ENCODE results near the gene RNF114. TPM values are rescaled to one million over a fixed set of nuclear protein-coding genes. Genes with fewer than 3 reads are reported as not detected.

RNF114 gene
- total and polyA plus RNA-seq, 2 donors (not counting 1 experiment from before 2014, with no cell fraction given): 65.2 to 70.2 TPM

- Histone ChIP-seq H3K36me3 (ENCODE audit: control insufficient read depth, insufficient read depth, low read length) (no peaks in the 10 kb centered on the region), H2AFZ (ENCODE audit: low read length) (no peak overlapping the region), H3K4me2 (ENCODE audit: extremely low read depth, insufficient read depth, low read length) (no peak overlapping the region), H3K79me2 (ENCODE audit: control insufficient read depth, insufficient read depth, low read length) (peaks cover 7% of the 10 kb centered on the region), H4K20me1 (ENCODE audit: control insufficient read depth, extremely low read depth, insufficient read depth, low read length) (no peaks in the 10 kb centered on the region), H3K4me3 (replicated peaks in 1 of 4; ENCODE audit: control extremely low read depth in 1 of 4, insufficient read depth in 1 of 4, low read depth in 3 of 4, low read length in 4 of 4) (no peak overlapping the region), H3K4me1 (ENCODE audit: control insufficient read depth, extremely low read depth, insufficient read depth, low read length) (peaks cover 2% of the 10 kb centered on the region), H3K27me3 (ENCODE audit: control insufficient read depth, insufficient read depth, low read length) (no peaks in the 10 kb centered on the region), H3K27ac (ENCODE audit: insufficient read depth, low read length) (no peak overlapping the region), H3K9ac (ENCODE audit: insufficient read depth, low read length) (no peak overlapping the region), H3K9me3 (ENCODE audit: control insufficient read depth, insufficient read depth, low read depth, low read length) (no peaks in the 10 kb centered on the region)
- TF ChIP-seq CTCF (conservative IDR thresholded peaks at IDR 0.05 in 1 of 2, IDR thresholded peaks at IDR 0.05 in 1 of 2; ENCODE audit: low read depth in 1 of 2, low read length in 2 of 2) (no peak), EZH2 (IDR thresholded peaks at IDR 0.05; ENCODE audit: low read length, missing control alignments) (no peak)
- DNase-seq (ENCODE audit: low read depth in 2 of 2): no peak
Observed at GRCh38 chr20:49919461-49919860, 16.7 kb upstream of the RNF114 start.

DNA sequence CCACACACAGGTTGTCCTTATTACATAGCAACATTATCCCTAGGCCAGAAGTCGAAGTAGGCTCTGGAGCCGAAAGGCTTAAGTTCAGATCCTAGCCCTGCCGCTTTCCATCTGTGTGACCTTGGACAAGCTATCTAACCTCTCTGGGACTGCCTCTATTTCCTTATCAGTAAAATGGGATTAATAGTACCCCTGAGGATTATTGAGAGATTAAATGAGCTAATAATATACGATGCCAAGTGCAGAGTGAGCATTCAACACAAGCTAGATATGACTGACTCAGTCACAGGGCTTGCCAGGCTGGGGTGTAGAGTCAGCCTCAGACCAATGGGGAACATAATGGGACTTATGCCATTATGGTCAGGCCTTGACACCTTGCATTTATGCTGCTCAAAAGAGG, 11.9 kb upstream of the RNF114 start:
- H2AFZ ChIP-seq (ENCODE audit: low read length): no peak overlapping the region
- H3K9ac ChIP-seq (ENCODE audit: insufficient read depth, low read length): no peak overlapping the region
- no peak for TF ChIP-seq CTCF (conservative IDR thresholded peaks at IDR 0.05 in 1 of 2, IDR thresholded peaks at IDR 0.05 in 1 of 2; ENCODE audit: low read depth in 1 of 2, low read length in 2 of 2)
- no peak for TF ChIP-seq EZH2 (IDR thresholded peaks at IDR 0.05; ENCODE audit: low read length, missing control alignments)
- no peaks in the 10 kb centered on the region for H3K27me3 ChIP-seq (ENCODE audit: control insufficient read depth, insufficient read depth, low read length)
- no peak overlapping the region for H3K4me3 ChIP-seq (replicated peaks in 1 of 4; ENCODE audit: control extremely low read depth in 1 of 4, insufficient read depth in 1 of 4, low read depth in 3 of 4, low read length in 4 of 4)
- no peak overlapping the region for H3K27ac ChIP-seq (ENCODE audit: insufficient read depth, low read length)
- no peaks in the 10 kb centered on the region for H3K79me2 ChIP-seq (ENCODE audit: control insufficient read depth, insufficient read depth, low read length)
- DNase-seq (ENCODE audit: low read depth in 2 of 2): no peak
- H3K36me3 ChIP-seq (ENCODE audit: control insufficient read depth, insufficient read depth, low read length): no peaks in the 10 kb centered on the region
- no peaks in the 10 kb centered on the region for H3K4me1 ChIP-seq (ENCODE audit: control insufficient read depth, extremely low read depth, insufficient read depth, low read length)
- no peaks in the 10 kb centered on the region for H4K20me1 ChIP-seq (ENCODE audit: control insufficient read depth, extremely low read depth, insufficient read depth, low read length)
- no peak overlapping the region for H3K4me2 ChIP-seq (ENCODE audit: extremely low read depth, insufficient read depth, low read length)
- H3K9me3 ChIP-seq (ENCODE audit: control insufficient read depth, insufficient read depth, low read depth, low read length): no peaks in the 10 kb centered on the region

GRCh38 chr20:49925901-49926454, 10.2 kb upstream of the RNF114 start:
- H2AFZ ChIP-seq (ENCODE audit: low read length): no peak overlapping the region
- no peaks in the 10 kb centered on the region for H3K79me2 ChIP-seq (ENCODE audit: control insufficient read depth, insufficient read depth, low read length)
- H3K4me2 ChIP-seq (ENCODE audit: extremely low read depth, insufficient read depth, low read length): no peak overlapping the region
- no peak overlapping the region for H3K27ac ChIP-seq (ENCODE audit: insufficient read depth, low read length)
- DNase-seq (ENCODE audit: low read depth in 2 of 2): no peak
- H3K9ac ChIP-seq (ENCODE audit: insufficient read depth, low read length): no peak overlapping the region
- TF ChIP-seq EZH2 (IDR thresholded peaks at IDR 0.05; ENCODE audit: low read length, missing control alignments) (no peak), CTCF (conservative IDR thresholded peaks at IDR 0.05 in 1 of 2, IDR thresholded peaks at IDR 0.05 in 1 of 2; ENCODE audit: low read depth in 1 of 2, low read length in 2 of 2) (no peak)
- no peaks in the 10 kb centered on the region for H3K9me3 ChIP-seq (ENCODE audit: control insufficient read depth, insufficient read depth, low read depth, low read length)
- no peaks in the 10 kb centered on the region for H3K27me3 ChIP-seq (ENCODE audit: control insufficient read depth, insufficient read depth, low read length)
- no peaks in the 10 kb centered on the region for H3K36me3 ChIP-seq (ENCODE audit: control insufficient read depth, insufficient read depth, low read length)
- H3K4me3 ChIP-seq (replicated peaks in 1 of 4; ENCODE audit: control extremely low read depth in 1 of 4, insufficient read depth in 1 of 4, low read depth in 3 of 4, low read length in 4 of 4): no peak overlapping the region
- H4K20me1 ChIP-seq (ENCODE audit: control insufficient read depth, extremely low read depth, insufficient read depth, low read length): no peaks in the 10 kb centered on the region
- H3K4me1 ChIP-seq (ENCODE audit: control insufficient read depth, extremely low read depth, insufficient read depth, low read length): no peaks in the 10 kb centered on the region
